GM12864 (cell line): Measurements from ENCODE around the gene ZNF277.
"Not testable (repeated sequence)": the region's sequence is repeated elsewhere in the genome, so short reads cannot be mapped to it uniquely, and the experiment has no call there.

ENCODE experiments used
- DNase-seq: peaks from one replicate; pipeline ENCODE4 v3.0.0-alpha.2; 2011; ENCODE audit warnings: low read depth
- H3K4me3 ChIP-seq: 2 replicates; pipeline ENCODE4 v1.5.1; 2011; ENCODE audit warnings: mild to moderate bottlenecking, low read depth, low read length, control low read depth
- TF ChIP-seq, protein P1 (sequence below): IDR thresholded peaks from 2 replicates; pipeline ENCODE4 v1.5.1; 2011; ENCODE audit warnings: low read depth, mild to moderate bottlenecking, moderate library complexity, low read length, control low read depth, inconsistent platforms; ENCODE audit errors: missing control alignments

The ZNF277 gene

DNA sequence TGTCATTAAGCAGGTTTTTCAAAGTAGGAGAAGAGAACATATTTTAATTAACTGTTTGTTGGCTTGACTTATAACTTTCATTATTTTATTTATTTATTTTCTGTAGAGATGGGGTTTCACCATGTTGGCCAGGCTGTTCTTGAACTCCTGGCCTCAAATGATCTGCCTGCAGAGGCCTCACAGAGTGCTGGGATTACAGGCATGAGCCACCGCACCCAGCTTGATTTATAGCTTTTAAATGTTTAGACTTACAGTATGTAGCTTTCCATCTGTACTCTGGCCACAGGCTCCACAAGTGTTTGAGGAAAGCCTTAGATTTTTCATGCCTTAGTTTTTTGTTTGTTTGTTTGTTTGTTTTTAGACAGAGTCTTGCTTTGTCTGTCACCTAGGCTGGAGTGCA, 171.1 kb downstream of the ZNF277 start:
- H3K4me3 ChIP-seq: no peak overlapping the region
- TF ChIP-seq, protein P1, sequence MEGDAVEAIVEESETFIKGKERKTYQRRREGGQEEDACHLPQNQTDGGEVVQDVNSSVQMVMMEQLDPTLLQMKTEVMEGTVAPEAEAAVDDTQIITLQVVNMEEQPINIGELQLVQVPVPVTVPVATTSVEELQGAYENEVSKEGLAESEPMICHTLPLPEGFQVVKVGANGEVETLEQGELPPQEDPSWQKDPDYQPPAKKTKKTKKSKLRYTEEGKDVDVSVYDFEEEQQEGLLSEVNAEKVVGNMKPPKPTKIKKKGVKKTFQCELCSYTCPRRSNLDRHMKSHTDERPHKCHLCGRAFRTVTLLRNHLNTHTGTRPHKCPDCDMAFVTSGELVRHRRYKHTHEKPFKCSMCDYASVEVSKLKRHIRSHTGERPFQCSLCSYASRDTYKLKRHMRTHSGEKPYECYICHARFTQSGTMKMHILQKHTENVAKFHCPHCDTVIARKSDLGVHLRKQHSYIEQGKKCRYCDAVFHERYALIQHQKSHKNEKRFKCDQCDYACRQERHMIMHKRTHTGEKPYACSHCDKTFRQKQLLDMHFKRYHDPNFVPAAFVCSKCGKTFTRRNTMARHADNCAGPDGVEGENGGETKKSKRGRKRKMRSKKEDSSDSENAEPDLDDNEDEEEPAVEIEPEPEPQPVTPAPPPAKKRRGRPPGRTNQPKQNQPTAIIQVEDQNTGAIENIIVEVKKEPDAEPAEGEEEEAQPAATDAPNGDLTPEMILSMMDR: no peak
- DNase-seq: no peak

DNA sequence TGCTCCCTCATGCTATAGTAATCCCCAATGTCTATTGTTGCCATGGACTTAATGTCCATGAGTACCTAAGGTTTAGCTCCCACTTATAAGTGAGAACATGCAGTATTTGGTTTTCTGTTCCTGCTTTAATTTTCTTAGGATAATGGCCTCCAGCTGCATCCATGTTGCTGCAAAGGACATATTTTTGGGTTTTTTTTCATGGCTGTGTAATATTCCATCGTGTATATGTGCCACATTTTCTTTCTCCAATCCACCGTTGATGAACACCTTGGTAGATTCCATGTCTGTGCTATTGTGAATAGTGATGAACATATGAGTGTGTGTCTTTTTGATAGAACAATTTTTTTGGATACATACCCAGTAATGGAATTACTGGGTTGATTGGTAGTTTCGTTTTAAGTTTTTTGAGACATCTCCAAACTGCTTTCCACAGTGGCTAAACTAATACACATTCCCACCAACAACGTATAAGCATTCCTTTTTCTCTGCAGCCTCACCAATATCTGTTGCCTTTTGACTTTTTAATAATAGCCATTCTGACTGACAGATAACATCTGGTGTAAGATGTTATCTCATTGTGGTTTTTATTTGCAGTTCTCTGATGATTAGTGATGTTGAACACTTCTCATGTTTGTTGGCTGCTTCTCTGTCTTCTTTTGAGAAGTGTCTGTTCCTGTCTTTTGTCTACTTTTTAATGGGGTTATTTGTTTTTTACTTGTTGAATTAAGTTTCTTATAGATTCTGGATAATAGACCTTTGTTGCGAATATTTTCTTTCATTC, 175.0 kb downstream of the ZNF277 start:
- TF ChIP-seq, protein P1: no peak
- no peak overlapping the region for H3K4me3 ChIP-seq
- DNase-seq: no peak

DNA sequence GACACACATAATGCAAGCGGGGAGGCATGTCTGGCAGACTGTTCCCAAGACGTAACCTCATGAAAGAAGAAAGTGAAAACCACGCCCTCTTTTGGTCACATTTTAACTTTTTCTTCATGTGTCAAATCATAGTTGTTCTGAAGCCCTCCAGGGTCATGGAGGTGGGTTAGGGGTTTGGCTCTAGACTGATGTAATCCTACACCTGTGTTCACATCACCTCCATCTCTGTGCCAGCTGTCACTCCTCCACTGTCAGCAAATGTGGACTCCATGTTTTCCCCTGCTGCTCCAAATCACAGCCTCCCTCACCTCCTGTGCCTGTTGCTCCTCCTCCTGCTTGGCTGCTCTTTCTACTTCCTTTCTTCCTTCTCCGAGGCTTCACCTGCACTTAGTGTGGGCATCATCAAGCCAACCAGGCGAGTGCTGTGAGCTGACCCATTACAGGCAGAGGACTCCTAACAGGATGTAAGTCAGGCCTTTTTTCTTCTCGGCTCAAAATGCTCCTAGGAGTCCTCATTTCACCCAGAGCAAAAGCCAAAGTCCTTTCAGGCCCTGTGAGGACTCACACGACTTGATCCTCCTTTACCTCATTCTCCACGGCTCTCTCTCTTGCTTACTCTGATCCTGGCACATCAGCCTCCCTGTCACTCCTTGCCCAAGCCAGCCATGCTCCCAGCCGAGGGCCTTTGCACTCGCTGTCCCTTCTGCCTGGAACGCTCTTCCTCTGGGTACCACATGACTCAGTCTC, 177.3 kb downstream of the ZNF277 start:
- H3K4me3 ChIP-seq: no peak overlapping the region
- no peak for DNase-seq
- TF ChIP-seq, protein P1: no peak

DNA sequence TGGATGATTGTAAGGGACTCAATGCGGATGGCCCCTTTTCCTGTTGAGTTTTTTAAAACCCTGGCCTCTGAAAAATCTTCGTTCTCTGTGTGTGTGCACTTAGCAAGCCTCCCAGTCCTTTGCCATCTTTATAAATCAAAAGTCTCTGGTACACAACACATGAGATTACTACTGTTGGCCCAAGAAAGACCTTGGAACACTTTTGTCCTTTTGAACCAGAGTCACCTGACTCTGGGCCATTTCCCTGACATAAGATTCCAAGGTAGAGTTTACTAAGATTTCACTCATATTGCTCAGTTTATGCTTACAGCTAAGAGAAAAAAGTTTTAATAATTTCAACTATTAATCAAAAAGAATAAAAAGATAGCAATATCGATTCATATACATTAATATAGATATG, 179.0 kb downstream of the ZNF277 start:
- TF ChIP-seq, protein P1: no peak
- no peak for DNase-seq
- no peak overlapping the region for H3K4me3 ChIP-seq

DNA sequence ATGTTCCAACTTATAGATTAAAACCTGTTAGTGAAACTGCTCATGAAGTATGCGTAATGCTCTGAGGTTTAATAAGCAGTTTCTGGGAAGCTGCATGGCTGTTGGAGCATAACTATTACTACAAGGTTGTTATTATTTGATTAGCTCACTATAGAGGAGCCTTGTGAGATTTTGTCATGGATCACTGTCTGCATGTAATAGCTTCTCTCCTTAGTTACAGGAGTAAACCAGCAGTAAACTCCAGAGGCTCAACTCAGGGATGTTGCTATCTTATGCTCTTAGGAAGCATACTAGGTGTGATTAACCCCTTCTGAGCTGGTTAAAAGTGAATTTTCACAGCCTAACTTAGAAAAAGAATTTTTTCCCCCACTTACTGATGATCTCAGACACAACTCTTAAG, 180.1 kb downstream of the ZNF277 start:
- TF ChIP-seq, protein P1: no peak
- no peak overlapping the region for H3K4me3 ChIP-seq

DNA sequence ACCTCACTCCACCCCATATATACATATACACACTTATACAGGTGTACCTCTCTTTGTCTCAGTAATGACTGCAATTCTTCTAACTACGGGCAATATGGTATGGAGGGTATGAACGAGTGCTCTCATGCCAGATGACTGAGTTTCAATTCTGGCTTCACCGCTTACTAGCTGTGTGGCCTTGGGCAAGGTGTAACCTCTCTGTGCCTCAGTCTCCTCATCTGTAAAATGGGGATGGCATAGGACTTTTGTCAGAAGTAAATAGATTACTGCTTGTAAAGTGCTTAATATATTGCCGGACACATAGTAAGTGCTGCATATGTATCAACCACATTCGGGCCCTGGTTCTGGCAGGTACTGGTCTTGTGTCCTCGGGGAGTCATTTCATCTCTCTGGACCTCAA, 183.7 kb downstream of the ZNF277 start:
- DNase-seq: no peak
- TF ChIP-seq, protein P1: no peak
- no peak overlapping the region for H3K4me3 ChIP-seq

More for the DNA sequence above, 180.1 kb downstream of the ZNF277 start:
- no peak for DNase-seq

DNA sequence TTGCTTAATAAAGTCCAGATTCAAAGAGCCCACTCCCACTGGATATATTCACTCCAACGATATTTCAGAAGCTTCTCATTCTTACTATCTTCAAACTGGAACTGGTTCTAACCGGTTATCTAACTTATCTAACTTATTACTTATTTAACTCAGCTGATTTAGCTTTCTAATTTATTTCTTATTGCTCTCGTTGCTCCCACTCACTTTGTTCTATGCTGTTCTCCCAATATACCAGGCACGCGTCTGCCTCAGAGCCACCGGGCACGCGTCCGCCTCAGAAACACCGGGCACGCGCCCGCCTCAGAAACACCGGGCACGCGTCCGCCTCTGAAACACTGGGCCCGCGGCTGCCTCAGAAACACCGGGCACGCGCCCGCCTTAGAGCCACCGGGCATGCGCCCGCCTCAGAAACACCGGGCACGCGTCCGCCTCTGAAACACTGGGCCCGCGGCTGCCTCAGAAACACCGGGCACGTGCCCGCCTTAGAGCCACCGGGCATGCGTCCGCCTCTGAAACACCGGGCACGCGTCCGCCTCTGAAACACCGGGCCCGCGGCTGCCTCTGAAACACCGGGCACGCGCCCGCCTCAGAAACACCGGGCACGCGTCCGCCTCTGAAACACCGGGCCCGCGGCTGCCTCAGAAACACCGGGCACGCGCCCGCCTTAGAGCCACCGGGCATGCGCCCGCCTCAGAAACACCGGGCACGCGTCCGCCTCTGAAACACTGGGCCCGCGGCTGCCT, 184.8 kb downstream of the ZNF277 start:
- H3K4me3 ChIP-seq: peak overlapping the region; percentile 47
- not testable (repeated sequence) for DNase-seq

DNA sequence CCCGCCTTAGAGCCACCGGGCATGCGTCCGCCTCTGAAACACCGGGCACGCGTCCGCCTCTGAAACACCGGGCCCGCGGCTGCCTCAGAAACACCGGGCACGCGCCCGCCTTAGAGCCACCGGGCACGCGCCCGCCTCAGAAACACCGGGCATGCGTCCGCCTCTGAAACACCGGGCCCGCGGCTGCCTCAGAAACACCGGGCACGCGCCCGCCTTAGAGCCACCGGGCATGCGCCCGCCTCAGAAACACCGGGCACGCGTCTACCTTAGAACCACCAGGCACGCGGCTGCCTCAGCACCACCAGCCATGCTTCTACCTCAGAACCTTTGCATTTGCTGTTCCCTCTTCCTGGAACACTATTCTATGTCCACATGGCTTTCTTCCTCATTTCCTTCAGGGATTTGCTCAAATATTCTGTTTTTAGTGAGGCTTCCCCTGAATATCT, 185.4 kb downstream of the ZNF277 start:
- DNase-seq: peak; percentile 13
- H3K4me3 ChIP-seq: peak overlapping the region; percentile 47
